H1 (cell line): ENCODE measurements around the gene PRMT2. TPM values are rescaled to one million over a fixed set of nuclear protein-coding genes. Genes with fewer than 3 reads are reported as not detected.

Experiments
- CTCF ChIA-PET: fragments of 300-600 bp; sonication (Branson Sonifier 250); formaldehyde crosslinking; loops from one replicate; lab custom pipeline; 2021; ENCODE audit not compliant: partially characterized antibody; lab: Charles Lee
- POLR2A ChIA-PET: fragments of 300-600 bp; sonication (Branson Sonifier 250); formaldehyde crosslinking; loops from one replicate; lab custom pipeline; 2021; ENCODE audit warnings: inconsistent platforms; ENCODE audit not compliant: partially characterized antibody; lab: Charles Lee
- DNase-seq, 2 experiments: peaks; one replicate each; pipeline versions ENCODE4 v3.0.0 to v3.0.0-alpha.2; 2010 to 2022; ENCODE audit warnings: low spot score in 2 of 2, low read depth in 1 of 2, mixed read lengths in 1 of 2
- FAIRE-seq: peaks from 2 replicates; lab custom pipeline; 2011; peaks lifted over from hg19 to GRCh38; lab: Jason Lieb, UNC
- H2AFZ ChIP-seq: 2 replicates; pipeline ENCODE4 v1.8.1; 2012; ENCODE audit warnings: low read length, inconsistent platforms
- H2AK5ac ChIP-seq: 2 replicates; pipeline ENCODE4 v1.6.1; 2013; ENCODE audit warnings: low read depth, low read length
- H2BK120ac ChIP-seq: replicated peaks from 2 replicates; pipeline ENCODE3; 2013; ENCODE audit warnings: low read depth, low read length, inconsistent platforms
- H2BK12ac ChIP-seq: 2 replicates; pipeline ENCODE4 v1.6.1; 2013; ENCODE audit warnings: low read depth, low read length
- H2BK15ac ChIP-seq: 2 replicates; pipeline ENCODE4 v1.6.1; 2013; ENCODE audit warnings: low read length
- H2BK20ac ChIP-seq: 2 replicates; pipeline ENCODE4 v1.6.1; 2013; ENCODE audit warnings: low read length
- H2BK5ac ChIP-seq: 2 replicates; pipeline ENCODE4 v1.6.1; 2013; ENCODE audit warnings: low read depth, low read length
- H3K14ac ChIP-seq: 2 replicates; pipeline ENCODE4 v1.6.1; 2013; ENCODE audit warnings: inconsistent platforms; ENCODE audit not compliant: insufficient read length
- H3K18ac ChIP-seq: 2 replicates; pipeline ENCODE4 v1.6.1; 2013; ENCODE audit warnings: low read length; ENCODE audit errors: extremely low read depth
- H3K23ac ChIP-seq: 2 replicates; pipeline ENCODE4 v1.6.1; 2013; ENCODE audit warnings: inconsistent platforms; ENCODE audit not compliant: insufficient read length
- H3K23me2 ChIP-seq: 2 replicates; pipeline ENCODE4 v1.6.1; 2013; ENCODE audit warnings: low read depth, low read length
- H3K27ac ChIP-seq: 2 replicates; pipeline ENCODE4 v1.6.1; 2011; ENCODE audit warnings: low read depth, low read length, inconsistent platforms
- H3K27me3 ChIP-seq, 4 experiments: replicated peaks in 1 of 4; 1 replicate in 1 of 4; 2 replicates in 3 of 4; pipeline versions ENCODE4 v1.6.1 to v1.8.1; 2011 to 2013; ENCODE audit warnings: low read length in 3 of 4, mild to moderate bottlenecking in 3 of 4, inconsistent platforms in 2 of 4, mixed read lengths in 2 of 4, moderate library complexity in 1 of 4; ENCODE audit not compliant: control insufficient read depth in 3 of 4, insufficient read depth in 3 of 4; ENCODE audit errors: extremely low read depth in 1 of 4
- H3K36me3 ChIP-seq, 4 experiments: 2 replicates each; pipeline versions ENCODE4 v1.6.1 to v1.8.1; 2011 to 2013; ENCODE audit warnings: mild to moderate bottlenecking in 4 of 4, low read length in 3 of 4, moderate library complexity in 2 of 4, control low read depth in 1 of 4, inconsistent platforms in 1 of 4; ENCODE audit not compliant: insufficient read depth in 4 of 4, control insufficient read depth in 2 of 4
- H3K4ac ChIP-seq: replicated peaks from 2 replicates; pipeline ENCODE3; 2013; ENCODE audit warnings: low read length, low read depth, mixed read lengths, inconsistent platforms; ENCODE audit not compliant: insufficient read length
- H3K4me1 ChIP-seq, 4 experiments: replicated peaks in 1 of 4; 1 replicate in 1 of 4; 2 replicates in 3 of 4; pipeline versions ENCODE4 v1.6.1 to v1.8.1; 2011 to 2013; ENCODE audit warnings: low read length in 3 of 4, inconsistent platforms in 2 of 4, mixed read lengths in 1 of 4; ENCODE audit not compliant: insufficient read depth in 4 of 4, control insufficient read depth in 3 of 4
- H3K4me2 ChIP-seq, 2 experiments: 2 replicates each; pipeline versions ENCODE4 v1.6.1 to v1.8.1; 2011 to 2013; ENCODE audit warnings: low read depth in 2 of 2, low read length in 2 of 2, control low read depth in 1 of 2, inconsistent platforms in 1 of 2, mild to moderate bottlenecking in 1 of 2; ENCODE audit not compliant: insufficient read depth in 1 of 2
- H3K4me3 ChIP-seq, 4 experiments: fragments of 200-600, 300-600 bp in 1 of 4; sonication (generic), shearing (Covaris generic), sonication (Bioruptor Twin) in 1 of 4; 2 replicates each; pipeline versions ENCODE4 v1.5.1 to v1.8.1; 2011 to 2016; ENCODE audit warnings: low read length in 4 of 4, low read depth in 3 of 4, control low read depth in 2 of 4, inconsistent platforms in 2 of 4, mild to moderate bottlenecking in 2 of 4, mixed read lengths in 1 of 4, moderate library complexity in 1 of 4; ENCODE audit not compliant: insufficient read depth in 2 of 4; ENCODE audit errors: extremely low read depth in 1 of 4
- H3K56ac ChIP-seq: replicated peaks from 2 replicates; pipeline ENCODE3; 2013; ENCODE audit warnings: low read depth, mild to moderate bottlenecking, mixed read lengths, low read length, inconsistent platforms; ENCODE audit not compliant: insufficient read length
- H3K79me1 ChIP-seq: 2 replicates; pipeline ENCODE4 v1.6.1; 2013; ENCODE audit warnings: low read depth, low read length, control low read depth
- H3K79me2 ChIP-seq, 2 experiments: 2 replicates each; pipeline versions ENCODE4 v1.6.1 to v1.8.1; 2012 to 2013; ENCODE audit warnings: low read length in 2 of 2, mild to moderate bottlenecking in 2 of 2, inconsistent platforms in 1 of 2; ENCODE audit not compliant: insufficient read depth in 2 of 2, control insufficient read depth in 1 of 2
- H3K9ac ChIP-seq, 4 experiments: replicated peaks in 1 of 4; 1 replicate in 1 of 4; 2 replicates in 3 of 4; pipeline versions ENCODE4 v1.6.1 to v1.8.1; 2011 to 2013; ENCODE audit warnings: low read depth in 3 of 4, low read length in 3 of 4, control low read depth in 2 of 4, mild to moderate bottlenecking in 2 of 4, moderate library complexity in 2 of 4, inconsistent platforms in 1 of 4; ENCODE audit errors: extremely low read depth in 1 of 4
- H3K9me3 ChIP-seq, 2 experiments: 2 replicates each; pipeline versions ENCODE4 v1.6.1 to v1.8.1; 2012 to 2013; ENCODE audit warnings: mild to moderate bottlenecking in 2 of 2, moderate library complexity in 2 of 2, control low read depth in 1 of 2, inconsistent platforms in 1 of 2, low read depth in 1 of 2, low read length in 1 of 2, mixed read lengths in 1 of 2; ENCODE audit not compliant: insufficient read depth in 2 of 2
- H4K20me1 ChIP-seq, 2 experiments: replicated peaks in 1 of 2; 2 replicates each; pipeline versions ENCODE3 to v1.8.1; 2011 to 2013; ENCODE audit warnings: inconsistent platforms in 2 of 2, low read length in 2 of 2, mild to moderate bottlenecking in 1 of 2; ENCODE audit not compliant: insufficient read depth in 2 of 2, control insufficient read depth in 1 of 2
- H4K5ac ChIP-seq: 2 replicates; pipeline ENCODE4 v1.6.1; 2013; ENCODE audit warnings: low read length, low read depth, mixed read lengths, inconsistent platforms; ENCODE audit not compliant: insufficient read length
- H4K8ac ChIP-seq: 2 replicates; pipeline ENCODE4 v1.8.0; 2013; ENCODE audit warnings: mild to moderate bottlenecking, moderate library complexity, low read length, inconsistent platforms; ENCODE audit not compliant: insufficient read depth; ENCODE audit errors: extremely low read depth
- H4K91ac ChIP-seq: replicated peaks from 2 replicates; pipeline ENCODE3; 2013; ENCODE audit warnings: low read length, mixed read lengths, inconsistent platforms; ENCODE audit not compliant: insufficient read length
- WGBS, 2 experiments: shearing (Covaris generic) in 1 of 2; methylation state at CpG; one replicate each; pipeline versions ENCODE4 v1.1.6 to v1.1.7; 2013 to 2015; ENCODE audit warnings: low lambda C conversion rate in 2 of 2, mixed read lengths in 2 of 2, inconsistent platforms in 1 of 2, low coverage in 1 of 2, missing lambda C conversion rate in 1 of 2; ENCODE audit not compliant: insufficient replicate concordance in 2 of 2, insufficient coverage in 1 of 2, insufficient read length in 1 of 2; ENCODE audit errors: extremely low coverage in 1 of 2, missing lambda C conversion rate in 1 of 2; 5-methylcytosine and 5-hydroxymethylcytosine counted together
- polyA plus RNA-seq, 7 experiments: library from polyadenylated mRNA; depleted of rRNA in 3 of 7; stranded (reverse) in 5 of 7; unstranded in 2 of 7; fragments of >200 nt in 5 of 7; fragments of 200-250 nt in 2 of 7; gene quantifications; 1 replicate in 5 of 7; 2 replicates in 1 of 7; 4 replicates in 1 of 7; pipeline versions ENCODE4 v1.2.1 to v1.2.3, GENCODE V29; 2011 to 2013; ENCODE audit warnings: missing spikeins in 2 of 7, mixed read lengths in 2 of 7
- total RNA-seq: library from RNA; stranded (reverse); fragmentation: NEBNext Ultra II Directional; extraction: Animal tissue kit (Norgen Biotek cat#: 25700); gene quantifications from 2 replicates; pipeline ENCODE4 v1.2.1, GENCODE V29; 2021

The PRMT2 gene
- total and polyA plus RNA-seq, 2 of the 8 experiments (the other 6 are each of a cell fraction or from before 2014, with no cell fraction given) = 45.8 to 59.2 TPM

GRCh38 chr21:46637952-46638746 lies 2.7 kb downstream of the PRMT2 start:
- no peak for FAIRE-seq
- 90% methylated on average over 3 of the region's 3 CpGs; no CpG with 5 or more reads in 1 of the 2 experiments for WGBS, 2 experiments

More at GRCh38 chr21:46637952-46638746, 2.7 kb downstream of the PRMT2 start:
- H3K9me3 ChIP-seq = no peaks in the 10 kb centered on the region
- no peak overlapping the region for H2BK120ac ChIP-seq
- no peak overlapping the region for H2BK5ac ChIP-seq
- no peak overlapping the region for H4K91ac ChIP-seq
- no peak overlapping the region for H3K14ac ChIP-seq
- H3K9ac ChIP-seq = no peak overlapping the region
- peaks cover 0 to 14% (median 1%) of the 10 kb centered on the region in 4 experiments; a peak in 2 of 8 replicates for H3K36me3 ChIP-seq
- no peak overlapping the region for H3K4ac ChIP-seq
- H3K23ac ChIP-seq = no peak overlapping the region
- H2BK15ac ChIP-seq = no peak overlapping the region
- no peak overlapping the region for H2BK12ac ChIP-seq
- H2AK5ac ChIP-seq = no peak overlapping the region
- no peak overlapping the region for H3K27ac ChIP-seq
- no peak for DNase-seq
- H4K8ac ChIP-seq = no peak overlapping the region
- no peak overlapping the region for H3K4me2 ChIP-seq
- no peaks in the 10 kb centered on the region for H3K79me1 ChIP-seq
- no peak overlapping the region for H3K4me3 ChIP-seq
- POLR2A ChIA-PET = no interaction called here
- no peak overlapping the region for H2AFZ ChIP-seq
- CTCF ChIA-PET = interaction anchor here (0.7 to 1.6 kb wide), 4 partner anchors 15 to 87 kb away, joined by 3 read pairs; no protein-coding TSS in a partner anchor
- no peak overlapping the region for H4K5ac ChIP-seq
- no peaks in the 10 kb centered on the region for H3K27me3 ChIP-seq
- no peak overlapping the region for H3K56ac ChIP-seq
- peaks cover 5 to 13% of the 10 kb centered on the region in 2 experiments; a peak in 2 of 4 replicates for H3K79me2 ChIP-seq
- no peak overlapping the region for H3K18ac ChIP-seq
- H3K23me2 ChIP-seq = peaks cover 4% of the 10 kb centered on the region; the same call in 1 of the 2 replicates
- H2BK20ac ChIP-seq = no peak overlapping the region
- H4K20me1 ChIP-seq = peaks cover 0 to 4% of the 10 kb centered on the region in 2 experiments
- H3K4me1 ChIP-seq = peaks cover 0 to 8% (median 4%) of the 10 kb centered on the region in 4 experiments; a peak in 4 of 7 replicates
